GM18867 (cell line): ENCODE data around the gene ICAM5.
A peak's percentile ranks its signal among the peaks of the same experiment; 100 is the strongest.
"Not testable (repeated sequence)": the region's sequence is repeated elsewhere in the genome, so short reads cannot be mapped to it uniquely, and the experiment has no call there.

Experiments used
- ATAC-seq: cut with Tn5 transposase; IDR thresholded peaks from one replicate; pipeline ENCODE4 v1.9.1; 2021; ENCODE audit warnings: mild to moderate bottlenecking, moderate library complexity; ENCODE audit not compliant: unreplicated experiment

The ICAM5 gene

GRCh38 chr19:10336725-10337124 lies 47.0 kb downstream of the ICAM5 start:
- not testable (repeated sequence) for ATAC-seq

- no peak for ATAC-seq
Observed at GRCh38 chr19:10338940-10339339, 49.2 kb downstream of the ICAM5 start.

GRCh38 chr19:10339380-10339960 lies 49.7 kb downstream of the ICAM5 start, which contains the start of gene ICAM3:
Gene ICAM3 (minus strand): TSS chr19:10339624. CDS start chr19:10339614, 10 bp downstream.
- ATAC-seq = peak; percentile 72

GRCh38 chr19:10339977-10340376 lies 50.2 kb downstream of the ICAM5 start:
- no peak for ATAC-seq

GRCh38 chr19:10343495-10343894 lies 53.7 kb downstream of the ICAM5 start:
- ATAC-seq = no peak

- no peak for ATAC-seq
Observed at GRCh38 chr19:10344780-10345179, 55.0 kb downstream of the ICAM5 start.
